Measurements from ENCODE around the gene BLOC1S4.

DNA sequence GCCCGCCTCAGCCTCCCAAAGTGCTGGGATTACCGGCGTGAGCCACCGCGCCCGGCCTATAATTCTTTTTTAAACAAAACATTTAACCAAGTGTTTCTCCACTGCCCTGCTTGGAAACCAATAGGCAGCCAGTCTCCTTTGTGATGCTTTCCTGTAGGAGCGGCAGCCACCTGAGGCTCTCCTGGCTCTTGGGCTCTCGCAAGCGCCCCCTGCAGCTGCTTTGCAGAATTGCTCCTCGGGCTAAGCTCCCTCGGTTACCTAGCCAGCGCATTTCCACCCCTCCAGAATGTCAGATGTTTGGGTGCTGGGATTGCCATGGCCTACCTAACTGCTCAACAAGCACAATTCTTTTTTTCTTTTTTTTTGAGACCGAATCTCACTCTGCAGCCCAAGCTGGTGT, 14.6 kb upstream of the BLOC1S4 start:
- TF ChIP-seq POLR2A (IDR thresholded peaks at IDR 0.05; ENCODE audit: low read length) (no peak), GATA1 (IDR thresholded peaks at IDR 0.05; ENCODE audit: low read depth, low read length) (no peak)
